Measurements from ENCODE around the gene NEK4. TPM values are rescaled to one million over a fixed set of nuclear protein-coding genes. Genes with fewer than 3 reads are reported as not detected.

Gene NEK4
- total and polyA plus RNA-seq, 2 donors (not counting 1 experiment from before 2014, with no cell fraction given), result 9.0 to 33.8 TPM

DNA sequence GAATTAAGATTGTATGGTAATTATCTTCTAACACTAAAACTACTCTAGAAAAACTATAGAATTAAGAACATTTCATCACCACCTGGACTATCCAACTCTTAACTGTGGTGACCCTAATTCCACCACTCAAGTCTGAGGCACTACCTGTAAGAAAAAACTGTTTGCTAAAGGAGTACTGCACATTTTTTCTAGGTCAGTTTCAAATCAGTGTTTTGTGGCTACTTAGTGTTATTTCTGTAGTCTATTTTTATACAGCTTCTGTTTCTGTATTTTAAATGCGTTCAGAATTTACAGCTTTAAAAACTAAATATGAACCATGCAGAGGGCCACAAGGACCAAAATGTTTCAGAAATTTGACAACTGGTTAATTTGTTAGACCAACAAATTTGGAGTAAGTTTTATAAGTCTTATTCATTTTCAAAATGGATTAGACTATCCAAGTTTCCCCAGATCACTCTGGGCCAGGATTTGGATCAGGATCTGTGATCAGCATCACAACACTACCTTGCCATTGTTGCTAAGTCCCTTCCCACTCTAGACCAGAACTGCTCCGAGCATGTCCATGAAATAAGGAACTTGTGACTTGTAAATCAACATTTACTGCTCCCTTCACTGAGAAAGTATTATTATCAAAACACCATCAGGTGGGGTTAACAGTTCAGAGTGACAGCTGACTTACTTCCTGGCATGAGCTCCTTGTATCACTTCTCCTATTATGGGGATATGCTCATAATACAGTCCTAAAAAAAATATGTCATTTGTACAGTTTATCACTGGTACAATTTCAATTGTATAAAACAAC is 73.7 kb downstream of the NEK4 start:
- POLR2A ChIA-PET, result no interaction called here
- H3K9ac ChIP-seq (ENCODE audit: low read length), result no peak overlapping the region
- peaks cover 0 to 10% of the 10 kb centered on the region in 2 donors for H3K4me1 ChIP-seq (ENCODE audit: control insufficient read depth in 2 of 2, insufficient read depth in 2 of 2, low read length in 2 of 2)
- H3K27ac ChIP-seq (ENCODE audit: low read length in 2 of 2), result peak overlapping the region in 1 of 2 donors; percentile 26
- H3K4me1 Mint-ChIP-seq, result peaks cover 8% of the 10 kb centered on the region
- intact Hi-C loops (cut with micrococcal nuclease), result no loop called here
- H3K4me2 ChIP-seq (replicated peaks; ENCODE audit: low read depth, low read length, poor library complexity, severe bottlenecking), result no peak overlapping the region
- WGBS (ENCODE audit: insufficient coverage), result no CpG with 5 or more reads among the region's 2 CpGs
- peaks cover 8% of the 10 kb centered on the region for H3K79me2 ChIP-seq (ENCODE audit: control insufficient read depth, insufficient read depth, low read length)
- no peak overlapping the region for H2AFZ ChIP-seq (ENCODE audit: insufficient read depth, low read depth, low read length, poor library complexity, severe bottlenecking)
- H3K27me3 ChIP-seq (replicated peaks in 1 of 4; ENCODE audit: control extremely low read depth in 1 of 4, control insufficient read depth in 3 of 4, insufficient read depth in 4 of 4, low read length in 3 of 4), result no peaks in the 10 kb centered on the region
- no peak overlapping the region for H3K4me3 ChIP-seq (ENCODE audit: control extremely low read depth in 1 of 5, extremely low read depth in 1 of 5, insufficient read depth in 1 of 5, low read depth in 2 of 5, low read length in 4 of 5)
- peaks cover 5% of the 10 kb centered on the region for H4K20me1 ChIP-seq (ENCODE audit: control insufficient read depth, insufficient read depth, low read length, poor library complexity, severe bottlenecking)
- no peaks in the 10 kb centered on the region for H3K27me3 Mint-ChIP-seq
- DNase-seq (no peak), ATAC-seq (ENCODE audit: low read depth) (no peak)
- CTCF ChIA-PET, result no interaction called here
- H3K27ac Mint-ChIP-seq, result peak overlapping the region; percentile 59
- TF ChIP-seq, protein P1, sequence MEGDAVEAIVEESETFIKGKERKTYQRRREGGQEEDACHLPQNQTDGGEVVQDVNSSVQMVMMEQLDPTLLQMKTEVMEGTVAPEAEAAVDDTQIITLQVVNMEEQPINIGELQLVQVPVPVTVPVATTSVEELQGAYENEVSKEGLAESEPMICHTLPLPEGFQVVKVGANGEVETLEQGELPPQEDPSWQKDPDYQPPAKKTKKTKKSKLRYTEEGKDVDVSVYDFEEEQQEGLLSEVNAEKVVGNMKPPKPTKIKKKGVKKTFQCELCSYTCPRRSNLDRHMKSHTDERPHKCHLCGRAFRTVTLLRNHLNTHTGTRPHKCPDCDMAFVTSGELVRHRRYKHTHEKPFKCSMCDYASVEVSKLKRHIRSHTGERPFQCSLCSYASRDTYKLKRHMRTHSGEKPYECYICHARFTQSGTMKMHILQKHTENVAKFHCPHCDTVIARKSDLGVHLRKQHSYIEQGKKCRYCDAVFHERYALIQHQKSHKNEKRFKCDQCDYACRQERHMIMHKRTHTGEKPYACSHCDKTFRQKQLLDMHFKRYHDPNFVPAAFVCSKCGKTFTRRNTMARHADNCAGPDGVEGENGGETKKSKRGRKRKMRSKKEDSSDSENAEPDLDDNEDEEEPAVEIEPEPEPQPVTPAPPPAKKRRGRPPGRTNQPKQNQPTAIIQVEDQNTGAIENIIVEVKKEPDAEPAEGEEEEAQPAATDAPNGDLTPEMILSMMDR (IDR thresholded peaks at IDR 0.05), result no peak
- no peak for TF ChIP-seq EZH2 (IDR thresholded peaks at IDR 0.05; ENCODE audit: borderline replicate concordance, insufficient read depth, low read depth, low read length, poor library complexity, severe bottlenecking)
- no peaks in the 10 kb centered on the region for H3K9me3 Mint-ChIP-seq (ENCODE audit: insufficient read depth)
- no peaks in the 10 kb centered on the region for H3K9me3 ChIP-seq (ENCODE audit: control extremely low read depth in 1 of 3, control insufficient read depth in 2 of 3, insufficient read depth in 1 of 3, low read length in 2 of 3)
- H3K36me3 ChIP-seq (replicated peaks in 1 of 2; ENCODE audit: control extremely low read depth in 1 of 2, control insufficient read depth in 1 of 2, extremely low read depth in 1 of 2, insufficient read depth in 2 of 2, low read length in 1 of 2), result peaks cover 9 to 61% of the 10 kb centered on the region in 2 experiments
- H3K4me3 Mint-ChIP-seq, result no peak overlapping the region

All from B cell (primary cell).